ENCODE measurements around the gene PLAGL2.
A peak's percentile ranks its signal among the peaks of the same experiment; 100 is the strongest.
"Not testable (repeated sequence)": the region's sequence is repeated elsewhere in the genome, so short reads cannot be mapped to it uniquely, and the experiment has no call there.

The PLAGL2 gene, protein sequence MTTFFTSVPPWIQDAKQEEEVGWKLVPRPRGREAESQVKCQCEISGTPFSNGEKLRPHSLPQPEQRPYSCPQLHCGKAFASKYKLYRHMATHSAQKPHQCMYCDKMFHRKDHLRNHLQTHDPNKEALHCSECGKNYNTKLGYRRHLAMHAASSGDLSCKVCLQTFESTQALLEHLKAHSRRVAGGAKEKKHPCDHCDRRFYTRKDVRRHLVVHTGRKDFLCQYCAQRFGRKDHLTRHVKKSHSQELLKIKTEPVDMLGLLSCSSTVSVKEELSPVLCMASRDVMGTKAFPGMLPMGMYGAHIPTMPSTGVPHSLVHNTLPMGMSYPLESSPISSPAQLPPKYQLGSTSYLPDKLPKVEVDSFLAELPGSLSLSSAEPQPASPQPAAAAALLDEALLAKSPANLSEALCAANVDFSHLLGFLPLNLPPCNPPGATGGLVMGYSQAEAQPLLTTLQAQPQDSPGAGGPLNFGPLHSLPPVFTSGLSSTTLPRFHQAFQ

DNA sequence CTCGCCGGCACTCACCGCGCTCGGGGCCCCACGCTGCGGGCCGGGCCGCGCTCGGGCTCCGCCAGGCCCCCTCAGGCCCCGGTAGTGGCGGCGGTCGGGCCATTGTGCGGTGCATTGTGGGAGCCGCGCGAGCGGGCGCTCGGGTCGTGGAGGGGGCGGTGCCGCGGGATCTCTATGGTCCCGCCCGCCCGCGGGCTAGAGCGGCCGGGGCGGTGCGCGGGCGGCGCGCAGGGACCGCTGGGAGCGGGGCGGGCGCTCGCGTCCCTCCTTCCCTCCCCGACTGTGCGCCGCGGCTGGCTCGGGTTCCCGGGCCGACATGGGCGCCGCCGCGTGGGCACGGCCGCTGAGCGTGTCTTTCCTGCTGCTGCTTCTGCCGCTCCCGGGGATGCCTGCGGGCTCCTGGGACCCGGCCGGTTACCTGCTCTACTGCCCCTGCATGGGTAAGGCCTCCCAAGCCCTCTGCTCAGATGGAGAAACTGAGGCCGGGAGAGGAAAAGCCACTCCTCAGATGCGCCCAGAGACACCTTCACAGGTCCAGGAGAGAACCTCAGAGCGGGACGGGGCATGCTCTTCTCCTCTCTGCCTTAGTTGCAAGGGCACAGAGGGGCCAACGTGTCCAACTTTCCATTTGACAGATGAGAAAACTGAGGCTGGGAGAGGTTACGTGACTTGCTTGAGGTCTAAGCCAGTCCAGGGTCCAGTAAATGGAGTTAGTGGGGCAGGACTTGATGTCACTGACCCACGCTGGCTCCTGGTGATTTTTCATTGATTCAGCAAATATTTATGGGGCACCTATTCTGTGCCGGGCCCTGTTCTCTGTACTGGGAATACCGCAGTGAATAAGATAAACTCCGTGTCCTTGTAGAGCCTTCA, at the start of gene PLAGL2, which contains the start of gene POFUT1:
Gene PLAGL2 (minus strand): TSS at position 118 of the 873 bp plus-strand sequence. CDS start 5,565 bp downstream, outside the sequence.
Gene POFUT1 (plus strand): TSS at position 255 of the 873 bp plus-strand sequence. CDS start 62 bp downstream, at position 317.
- DNase-seq: peak; percentile 78

DNA sequence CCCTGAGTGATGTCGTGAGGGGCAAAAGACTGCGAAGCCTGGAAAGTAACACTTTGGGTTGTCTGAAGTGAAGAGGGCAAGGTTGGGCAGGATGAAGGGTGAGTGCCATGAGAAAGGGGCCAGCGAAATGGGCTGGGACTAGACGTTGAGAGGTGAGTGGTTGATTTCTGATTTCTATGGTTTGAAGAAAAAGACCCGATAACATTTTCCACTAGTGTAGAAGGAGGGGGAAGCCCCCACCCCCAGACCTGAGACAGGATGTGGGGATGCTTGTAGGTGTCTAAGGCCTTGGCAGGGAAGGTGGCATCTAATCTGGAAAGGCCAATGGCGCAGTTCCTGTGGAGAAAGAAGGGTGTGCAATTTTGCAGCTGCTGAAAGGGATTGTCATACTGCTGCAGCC, 44.6 kb upstream of the PLAGL2 start:
- DNase-seq: no peak

DNA sequence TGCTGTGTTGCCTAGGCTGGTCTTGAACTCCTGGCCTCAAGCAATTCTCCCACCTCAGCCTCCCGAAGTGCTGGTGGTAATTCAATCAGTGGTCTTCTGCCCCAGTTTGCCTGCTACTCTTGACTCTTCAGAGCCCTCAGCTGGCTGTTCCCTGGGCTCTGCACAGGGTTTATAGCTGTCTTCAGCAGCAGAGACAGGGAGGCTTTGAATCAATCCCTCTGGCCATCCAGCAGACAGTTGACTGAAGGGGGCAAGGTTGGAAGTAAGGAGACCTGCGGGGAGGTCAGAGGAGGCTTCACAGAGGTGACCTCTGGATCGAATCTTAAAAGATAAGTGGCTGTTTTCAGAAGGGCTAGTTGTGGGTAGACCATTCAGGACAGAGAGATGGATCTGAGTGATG, 43.9 kb upstream of the PLAGL2 start:
- DNase-seq: no peak

DNA sequence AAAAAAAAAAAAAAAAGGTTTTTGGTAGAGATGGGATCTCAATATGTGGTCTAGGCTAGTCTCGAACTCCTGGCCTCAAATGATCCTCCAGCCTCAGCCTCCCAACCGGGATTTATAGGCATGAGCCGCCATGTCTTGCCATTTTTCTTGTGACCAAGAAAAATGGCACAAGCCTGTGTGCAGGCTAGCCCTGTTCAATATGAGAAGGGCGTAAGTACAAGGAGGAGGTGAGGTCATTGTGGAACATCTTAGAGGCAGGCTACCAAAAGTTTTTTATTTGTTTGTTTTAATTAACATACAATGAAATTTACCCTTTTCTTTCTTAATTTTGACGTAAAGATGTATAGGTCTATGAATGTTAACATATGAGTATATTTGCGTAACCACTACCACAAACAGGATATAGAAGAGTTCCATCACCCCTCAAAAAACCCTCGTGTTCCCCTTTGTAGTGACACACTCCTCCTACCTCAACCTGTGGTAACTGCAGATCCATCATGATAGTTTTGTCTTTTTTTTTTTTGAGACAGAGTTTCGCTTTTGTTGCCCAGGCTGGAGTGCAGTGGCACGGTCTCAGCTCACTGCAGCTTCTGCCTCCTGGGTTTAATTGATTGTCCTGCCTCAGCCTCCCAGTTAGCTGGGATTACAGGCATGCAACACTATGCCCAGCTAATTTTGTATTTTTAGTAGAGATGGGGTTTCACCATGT, 41.6 kb upstream of the PLAGL2 start:
- no peak for DNase-seq

DNA sequence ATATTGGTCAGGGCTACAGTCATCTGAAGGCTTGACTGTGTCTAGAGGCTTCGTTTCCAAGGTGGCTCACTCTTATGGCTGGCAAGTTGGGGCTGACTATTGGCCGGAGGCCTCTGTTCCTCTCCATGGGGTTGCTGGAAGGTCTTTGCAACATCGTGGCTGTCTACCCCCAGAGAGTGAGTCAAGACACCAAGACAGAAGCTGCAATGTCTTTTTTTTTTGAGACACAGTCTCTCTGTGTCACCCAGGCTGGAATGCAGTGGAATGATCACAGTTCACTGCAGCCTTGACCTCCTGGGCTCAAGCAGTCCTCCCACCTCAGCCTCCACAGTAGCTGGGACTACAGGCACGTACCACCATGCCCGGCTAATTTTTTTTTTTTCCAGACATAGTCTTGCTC, 40.5 kb upstream of the PLAGL2 start:
- no peak for DNase-seq

DNA sequence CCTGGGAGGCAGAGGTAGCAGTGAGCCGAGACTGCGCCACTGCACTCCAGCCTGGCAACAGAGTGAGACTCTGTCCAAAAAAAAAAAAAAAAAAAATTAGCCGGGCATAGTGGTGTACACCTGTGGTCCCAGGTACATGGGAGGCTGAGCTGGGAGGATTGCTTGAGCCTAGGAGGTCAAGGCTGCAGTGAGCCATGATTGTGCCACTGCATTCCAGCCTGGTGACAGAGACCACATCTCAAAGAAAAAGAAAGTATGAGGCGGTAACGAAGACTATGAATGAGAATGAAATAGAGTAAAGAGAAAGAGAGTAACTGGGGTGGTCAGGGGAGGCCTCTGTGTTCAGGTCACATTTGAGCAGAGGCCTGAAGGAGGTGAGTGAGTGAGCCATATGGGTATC, 38.7 kb upstream of the PLAGL2 start:
- not testable (repeated sequence) for DNase-seq

DNA sequence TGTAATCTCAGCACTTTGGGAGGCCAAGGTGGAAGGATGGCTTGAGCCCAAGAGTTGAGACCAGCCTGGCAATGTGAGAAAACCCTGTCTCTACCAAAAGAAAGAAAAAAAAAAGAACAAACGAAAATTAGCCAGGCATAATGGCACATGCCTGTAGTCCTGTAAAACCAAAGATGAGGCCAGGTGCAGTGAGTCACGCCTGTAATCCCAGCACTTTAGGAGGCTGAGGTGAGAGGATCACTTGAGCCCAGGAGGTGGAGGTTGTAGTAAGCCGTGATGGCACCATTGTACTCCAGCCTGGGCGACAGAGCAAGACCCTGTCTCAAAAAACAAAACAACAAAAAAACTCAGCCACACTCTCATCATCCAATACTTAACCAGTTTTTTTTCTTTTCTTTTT, 37.4 kb upstream of the PLAGL2 start:
- no peak for DNase-seq

DNA sequence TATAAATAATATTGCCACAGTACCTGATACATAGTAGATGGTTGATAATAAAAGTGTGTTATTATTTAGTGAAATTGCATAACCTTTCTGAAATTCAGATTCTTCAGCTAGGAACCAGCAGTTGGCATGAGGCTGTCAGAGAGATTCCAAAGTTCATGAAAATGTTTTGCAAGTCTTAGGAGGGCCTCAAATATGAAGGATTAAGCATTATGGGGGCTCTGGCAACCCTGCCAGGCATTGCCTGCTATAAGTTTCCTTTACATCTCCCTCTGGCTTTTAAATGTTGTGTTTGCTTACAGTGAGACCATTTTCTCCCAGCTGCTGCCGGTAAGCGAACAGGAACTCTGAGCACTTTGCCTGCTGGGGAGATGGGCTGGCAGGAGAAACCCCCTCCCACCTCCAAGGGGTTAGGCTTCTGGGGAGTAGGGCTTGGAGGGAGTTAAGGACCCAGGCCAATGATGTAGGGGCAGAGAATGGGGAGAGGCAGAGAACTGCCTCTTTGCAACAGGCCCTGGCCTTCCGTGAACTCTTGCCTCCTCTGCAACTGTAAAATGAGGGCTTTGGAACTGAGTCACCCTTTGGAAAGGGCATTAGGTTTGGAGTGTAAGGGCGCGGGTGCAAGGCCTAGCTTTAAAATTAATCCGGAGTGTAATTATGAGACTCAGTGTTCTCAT, 36.7 kb upstream of the PLAGL2 start:
- DNase-seq: no peak

DNA sequence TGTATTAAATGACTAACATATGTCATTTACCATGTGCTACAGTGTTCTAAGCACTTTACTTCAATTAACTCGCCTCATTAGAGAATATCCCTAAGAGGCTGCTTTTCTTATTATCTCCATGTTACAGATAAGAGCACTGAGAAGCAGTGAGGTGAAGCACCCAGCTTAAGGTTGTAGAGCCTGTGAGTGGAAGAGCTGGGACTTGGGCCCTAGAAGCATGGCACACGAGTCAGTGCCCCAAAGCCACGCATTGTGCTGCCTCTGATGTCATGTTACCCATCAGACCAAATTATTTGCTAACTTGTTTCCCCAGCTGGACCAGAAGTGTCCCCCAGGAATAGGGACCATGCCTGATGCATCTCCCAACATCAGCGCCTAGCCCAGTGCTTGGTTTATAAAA, 34.3 kb upstream of the PLAGL2 start:
- no peak for DNase-seq

DNA sequence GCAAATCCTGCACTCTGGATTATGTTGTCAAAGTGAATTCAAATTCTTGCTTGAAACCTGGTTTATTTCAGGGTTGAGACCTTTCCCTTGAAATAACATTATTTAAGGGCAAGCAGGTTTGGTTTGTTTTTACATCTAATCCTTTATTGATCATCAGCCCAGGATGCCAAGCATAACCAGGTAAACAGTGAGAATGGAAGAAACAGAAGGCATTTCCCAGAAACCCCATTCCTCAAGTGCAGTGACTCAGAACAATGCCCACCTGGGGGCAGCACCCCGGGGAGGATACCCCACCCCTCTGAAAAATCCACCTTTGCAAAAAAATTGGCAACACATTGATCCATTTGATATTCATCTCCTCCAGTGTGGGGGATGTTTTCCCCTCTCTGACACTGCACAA, 32.7 kb upstream of the PLAGL2 start:
- DNase-seq: no peak

DNA sequence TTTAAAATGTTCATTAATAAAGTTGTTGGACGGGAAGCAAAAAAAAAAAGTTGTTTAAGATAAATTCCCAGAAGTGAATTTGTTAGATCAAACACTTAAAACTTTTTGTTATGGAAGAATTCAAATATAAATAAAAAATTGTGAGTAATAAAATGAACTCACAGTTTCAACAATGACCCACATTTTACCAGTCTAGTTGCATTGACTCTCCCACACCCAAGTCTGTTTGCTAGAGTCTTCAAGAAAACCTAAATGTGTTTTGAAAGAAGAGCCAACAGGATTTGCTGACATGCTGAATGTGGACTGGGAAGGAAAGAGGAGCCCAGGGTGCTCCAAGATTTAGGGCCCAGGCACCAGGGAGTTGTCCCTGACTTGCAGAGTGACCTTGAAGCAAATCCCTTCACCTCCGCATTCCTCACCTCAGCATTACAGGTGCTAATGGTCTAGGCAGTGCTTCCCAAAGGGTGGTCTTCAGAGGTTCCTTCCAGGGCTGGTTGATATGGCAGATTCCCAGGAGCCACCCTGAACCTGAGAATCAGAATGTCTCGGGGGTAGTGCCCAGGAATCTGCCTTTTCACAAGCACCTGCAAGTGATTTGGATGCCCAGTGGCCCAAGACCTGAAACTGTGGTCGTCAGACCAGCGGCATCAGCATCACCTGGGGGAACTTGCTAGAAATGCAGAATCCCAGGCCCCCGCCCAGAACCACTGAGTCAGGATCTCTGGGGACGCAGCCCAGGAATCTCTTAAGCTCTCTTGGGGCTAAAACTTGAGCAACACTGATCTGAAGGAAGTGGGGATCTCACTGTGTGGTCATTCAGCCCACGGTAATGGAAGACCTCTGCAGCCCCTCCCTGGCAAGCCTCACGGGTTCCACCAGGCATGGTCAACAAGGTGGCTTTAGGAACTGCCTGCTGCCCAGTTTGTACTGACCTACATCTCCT, 31.2 kb upstream of the PLAGL2 start:
- no peak for DNase-seq

DNA sequence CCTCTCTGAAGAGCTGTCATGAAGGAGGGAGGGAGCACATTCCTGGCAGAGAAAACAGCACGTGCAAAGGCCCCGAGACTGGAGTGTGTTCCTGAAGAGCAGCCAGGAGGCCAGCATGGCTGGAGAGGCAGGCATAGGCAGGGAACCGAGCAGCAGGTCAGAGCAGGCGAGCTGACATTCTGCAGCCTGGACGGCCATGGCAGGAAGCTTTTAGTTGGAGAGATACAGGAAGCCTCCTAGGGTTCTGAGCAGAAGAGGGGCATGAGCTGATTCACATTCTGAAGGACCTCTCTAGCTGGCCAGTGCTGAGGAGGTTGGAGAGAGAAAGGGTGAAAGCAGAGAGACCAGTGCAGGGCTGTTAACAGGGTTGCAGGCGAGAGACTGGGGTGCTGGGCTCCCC, 29.9 kb upstream of the PLAGL2 start:
- no peak for DNase-seq

DNA sequence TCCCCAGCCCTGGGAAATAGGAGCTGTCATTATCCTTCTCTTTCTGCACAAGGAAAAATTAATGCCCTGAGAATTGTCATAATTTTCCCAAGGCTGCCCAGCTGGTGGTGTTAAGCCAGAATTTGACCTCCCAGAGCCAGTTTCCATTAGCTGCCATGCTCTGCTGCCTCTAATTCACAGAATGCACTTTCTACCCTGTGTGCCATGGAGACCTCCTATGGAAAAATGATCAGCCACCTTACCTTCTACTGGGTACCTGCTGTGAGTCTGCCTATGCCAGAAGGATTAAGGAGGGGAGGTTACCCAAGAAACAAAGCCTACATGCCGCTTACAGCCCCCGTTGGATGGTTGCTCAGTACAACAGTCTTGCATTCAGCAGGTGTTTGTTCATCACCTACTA, 29.3 kb upstream of the PLAGL2 start:
- DNase-seq: no peak

DNA sequence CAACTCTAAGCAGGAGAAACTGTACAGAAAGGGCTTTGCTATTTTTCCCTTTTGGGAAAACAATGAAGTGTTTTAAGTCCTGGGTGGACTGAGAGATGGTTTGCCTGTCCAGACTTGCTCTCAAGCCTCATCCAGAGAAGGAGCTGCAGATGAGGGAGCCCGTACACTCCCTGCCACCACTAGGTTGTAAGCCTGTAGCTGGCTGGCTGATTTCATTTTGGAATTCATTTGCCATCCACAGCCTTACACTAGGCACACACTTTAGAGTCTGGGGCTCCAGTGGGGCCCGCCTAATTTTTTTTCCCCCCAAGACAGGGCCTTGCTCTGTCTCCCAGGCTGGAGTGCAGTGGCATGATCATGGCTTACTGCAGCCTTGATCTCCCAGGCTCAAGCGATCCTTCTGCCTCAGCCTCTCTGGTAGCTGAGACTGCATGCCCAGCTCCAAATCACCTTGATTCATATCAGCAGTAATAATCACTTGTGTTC, 28.5 kb upstream of the PLAGL2 start:
- DNase-seq: no peak

DNA sequence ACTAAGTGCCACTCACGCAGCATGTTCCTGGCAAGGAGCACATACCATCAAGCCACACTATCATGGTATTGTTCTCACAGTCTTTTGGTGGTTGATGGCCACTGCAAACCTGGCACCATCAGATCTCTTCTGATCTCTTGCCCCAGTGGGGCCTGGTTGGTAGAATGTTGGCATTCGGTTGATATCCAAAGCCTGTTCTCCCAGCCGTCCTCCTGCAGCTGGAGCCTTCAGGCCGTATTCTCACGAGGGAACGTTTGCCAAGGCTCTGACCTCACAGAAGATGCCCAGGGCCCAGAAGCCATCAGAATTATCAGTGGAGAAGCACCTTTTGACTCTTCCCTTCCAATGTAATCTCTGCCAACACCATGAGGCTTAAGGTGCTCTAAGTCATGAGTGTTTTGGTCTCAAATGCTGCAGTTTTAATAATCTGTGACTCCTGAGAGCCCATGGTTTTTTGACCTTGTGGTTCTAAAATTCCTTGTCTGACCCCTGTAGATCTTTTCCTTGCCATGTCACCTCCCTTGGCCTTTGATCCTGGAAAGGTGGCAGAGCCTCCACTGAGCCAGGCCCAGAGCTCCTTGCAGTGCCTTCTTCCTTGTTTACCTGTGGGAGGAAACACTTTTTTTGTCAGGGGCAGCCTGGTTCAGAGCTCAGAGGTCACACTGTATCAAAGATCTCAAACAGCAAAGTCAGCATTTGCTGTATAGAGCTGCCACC, 27.9 kb upstream of the PLAGL2 start:
- no peak for DNase-seq

DNA sequence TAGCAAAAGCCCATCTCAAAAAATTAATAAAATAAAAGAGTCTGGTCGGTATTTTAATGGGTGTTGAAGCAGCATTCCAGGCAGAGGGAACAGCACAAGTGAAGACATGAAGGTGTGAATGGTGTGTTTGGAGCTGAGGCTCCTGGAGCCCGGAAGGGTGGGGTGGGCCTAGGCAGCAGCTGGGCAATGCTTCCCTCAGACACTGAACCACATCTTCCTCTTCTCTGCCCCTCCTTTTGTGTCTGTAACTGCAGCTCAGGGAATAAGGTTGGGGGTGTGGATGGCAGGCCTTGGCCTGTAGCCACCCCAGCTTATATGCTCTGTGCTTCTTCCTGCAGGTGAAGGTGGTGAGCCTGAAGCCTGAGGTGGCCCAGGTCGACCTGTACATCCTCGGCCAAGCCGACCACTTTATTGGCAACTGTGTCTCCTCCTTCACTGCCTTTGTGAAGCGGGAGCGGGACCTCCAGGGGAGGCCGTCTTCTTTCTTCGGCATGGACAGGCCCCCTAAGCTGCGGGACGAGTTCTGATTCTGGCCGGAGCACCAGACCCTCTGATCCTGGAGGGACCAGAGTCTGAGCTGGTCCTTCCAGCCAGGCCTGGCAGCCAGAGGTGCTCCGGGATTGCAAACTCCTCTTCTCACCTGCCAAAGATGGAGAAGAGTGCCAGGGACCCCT, 26.7 kb upstream of the PLAGL2 start:
- DNase-seq: no peak

DNA sequence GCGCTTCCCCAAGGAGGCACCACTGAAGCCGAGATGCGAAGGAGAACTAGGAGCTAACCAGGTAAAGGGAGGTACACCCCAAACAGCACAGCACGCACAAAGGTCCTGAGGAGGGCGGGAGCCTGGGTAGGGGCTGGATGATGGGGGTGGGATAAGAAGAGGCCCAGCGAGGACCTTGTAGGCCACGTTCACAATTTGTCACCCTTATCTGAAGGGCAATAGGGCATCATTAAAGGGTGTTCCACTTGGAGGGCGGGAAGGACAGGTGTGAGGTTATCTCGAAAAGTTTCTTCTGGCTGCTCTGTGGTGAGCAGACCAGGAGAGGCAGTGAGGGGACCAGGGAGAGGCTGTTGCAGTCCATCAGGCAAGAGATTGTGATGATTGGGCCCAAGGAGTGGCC, 25.7 kb upstream of the PLAGL2 start:
- DNase-seq: no peak

DNA sequence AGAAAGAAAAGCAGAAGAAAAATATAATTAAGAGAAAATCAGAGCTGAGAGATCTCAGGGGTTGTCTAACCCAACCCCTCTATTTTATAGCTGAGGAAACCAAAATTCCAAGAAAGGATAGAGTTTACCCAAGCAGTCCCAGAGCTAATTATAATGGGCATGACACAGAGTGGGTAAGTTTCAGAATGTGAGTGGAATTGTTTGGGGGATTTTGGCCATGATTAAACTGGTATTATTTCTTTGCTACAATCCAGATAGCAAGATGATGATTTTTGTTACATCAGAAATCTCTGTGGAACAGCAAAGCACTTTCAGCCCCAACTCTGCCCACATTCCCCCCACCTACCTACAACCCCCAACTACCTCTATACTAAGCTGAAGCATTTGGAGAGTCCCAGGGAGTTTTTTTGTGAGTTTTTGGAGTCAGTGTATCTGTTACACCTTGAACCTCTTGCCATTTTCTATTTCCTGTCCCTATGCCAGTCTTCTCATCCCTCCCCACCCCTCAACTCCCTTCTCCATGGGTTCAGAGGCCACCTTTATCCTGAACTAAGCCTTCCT, 24.9 kb upstream of the PLAGL2 start:
- DNase-seq: no peak

DNA sequence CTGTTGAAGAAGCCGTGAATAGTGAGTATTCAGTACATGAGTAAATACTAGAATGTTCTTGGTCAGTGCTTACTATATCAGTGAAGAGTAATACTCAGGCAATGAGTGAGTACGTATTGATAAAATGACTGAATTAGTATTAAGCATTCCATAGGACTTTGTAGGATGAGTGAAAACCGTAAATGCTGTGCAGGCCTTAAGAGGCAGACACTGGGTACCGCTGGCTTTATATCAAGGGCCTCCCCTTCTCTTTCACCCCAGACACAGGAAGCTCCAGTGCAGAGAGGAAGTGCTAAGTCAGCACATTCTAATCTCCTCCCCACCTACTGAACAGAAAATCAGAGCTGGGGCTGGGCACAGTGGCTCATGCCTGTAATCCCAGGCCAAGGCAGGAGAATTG, 24.3 kb upstream of the PLAGL2 start:
- no peak for DNase-seq

DNA sequence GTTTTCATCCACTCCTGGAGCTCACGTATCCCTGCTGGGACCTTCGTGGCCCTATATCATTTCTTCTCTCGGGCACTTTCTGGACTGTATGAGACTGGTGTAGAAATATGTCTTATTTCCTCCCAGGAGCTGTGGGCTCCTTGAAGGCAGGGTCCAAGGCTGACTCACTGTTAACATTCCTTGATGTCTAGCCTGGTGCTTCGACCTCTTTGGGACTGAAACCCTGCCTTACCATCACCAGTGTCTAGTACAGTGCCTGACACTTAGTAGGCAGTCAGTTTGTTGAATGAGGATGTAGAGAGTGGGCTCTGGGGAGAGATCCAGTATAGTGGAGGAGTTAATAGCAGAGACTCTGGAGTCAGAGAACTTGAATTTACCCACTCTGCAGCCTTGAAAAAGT, 23.7 kb upstream of the PLAGL2 start:
- no peak for DNase-seq

All from amniotic stem cell (primary cell).